ENCODE results near the gene SRSF3. TPM values are rescaled to one million over a fixed set of nuclear protein-coding genes. Genes with fewer than 3 reads are reported as not detected.
"Not testable (repeated sequence)": the region's sequence is repeated elsewhere in the genome, so short reads cannot be mapped to it uniquely, and the experiment has no call there.

SRSF3 gene
- total RNA-seq, 1 donor from 2014 or later = 122 TPM

GRCh38 chr6:36598739-36599318 lies 4.7 kb downstream of the SRSF3 start:
- intact Hi-C loops (cut with DNase I) = loop anchor here (10.0 kb wide), 1 partner anchor 154 kb away; the partner anchor contains the start of genes KCTD20 and PXT1
- ATAC-seq (ENCODE audit: poor library complexity) (no peak), DNase-seq (no peak)

DNA sequence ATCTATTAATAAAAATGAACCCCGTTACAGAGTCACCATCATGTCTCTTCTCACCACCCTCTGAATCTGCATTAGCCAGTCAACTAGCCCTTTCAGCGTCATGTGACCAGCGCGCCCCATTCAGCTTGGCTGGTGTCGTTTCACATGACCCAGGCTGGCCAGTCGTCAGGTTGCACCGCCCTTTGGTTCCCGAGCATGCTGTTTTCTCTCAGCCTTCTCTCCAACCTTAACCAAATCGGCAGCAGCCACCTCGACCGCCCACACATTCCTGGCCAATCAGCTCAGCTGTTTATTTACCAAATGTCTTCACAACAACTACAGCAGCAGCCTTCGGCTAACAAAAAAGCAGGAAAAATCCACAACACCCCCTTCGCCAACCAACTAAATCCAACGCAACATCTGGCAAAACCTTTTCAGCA lies 5.6 kb downstream of the SRSF3 start:
- DNase-seq (peak; percentile 67), ATAC-seq (ENCODE audit: poor library complexity) (peak; percentile 31)
- intact Hi-C loops (cut with DNase I) = loop anchor here (10.0 kb wide), 2 partner anchors 155 to 255 kb away; partner anchors contain the start of genes KCTD20 and PXT1

DNA sequence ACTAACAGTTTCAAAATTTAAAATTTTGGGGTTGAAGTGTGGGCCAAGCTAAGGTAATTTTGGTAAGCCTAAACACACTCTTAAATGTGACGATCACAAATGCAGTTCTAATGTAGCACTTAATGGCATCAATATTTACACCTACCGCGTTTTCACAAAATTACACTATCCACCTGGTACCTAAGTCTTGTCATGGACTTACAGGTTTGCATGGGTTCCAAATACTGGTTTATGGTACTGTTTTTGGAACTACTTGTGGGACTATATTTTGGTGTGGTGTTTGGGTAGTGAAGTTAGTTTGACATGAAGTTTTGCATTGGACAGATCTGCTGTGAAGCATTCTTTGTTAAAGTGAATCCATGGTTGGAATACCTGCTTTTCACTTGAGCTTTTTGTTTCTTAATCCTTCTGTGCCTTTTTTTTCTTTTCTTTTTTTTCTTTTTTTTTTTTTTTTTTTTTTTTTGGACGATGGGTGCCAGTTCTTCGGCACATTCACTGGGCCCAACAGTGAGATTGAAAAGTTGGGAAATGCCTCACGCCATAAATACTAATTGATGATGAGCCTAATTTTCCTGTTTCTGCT lies 6.5 kb downstream of the SRSF3 start:
- ATAC-seq (ENCODE audit: poor library complexity) = no peak
- intact Hi-C loops (cut with DNase I) = loop anchor here (10.0 kb wide), 1 partner anchor 254 kb away; no protein-coding TSS in a partner anchor
- DNase-seq = no peak

- ATAC-seq (ENCODE audit: poor library complexity); DNase-seq: not testable (repeated sequence)
- intact Hi-C loops (cut with DNase I) = loop anchor here (10.0 kb wide), 1 partner anchor 253 kb away; no protein-coding TSS in a partner anchor
Observed at GRCh38 chr6:36601818-36602217, 7.7 kb downstream of the SRSF3 start.

- intact Hi-C loops (cut with DNase I) = loop anchor here (10.0 kb wide), 1 partner anchor 251 kb away; no protein-coding TSS in a partner anchor
- ATAC-seq (ENCODE audit: poor library complexity) (no peak), DNase-seq (no peak)
Observed at GRCh38 chr6:36603222-36604089, 9.3 kb downstream of the SRSF3 start.

DNA sequence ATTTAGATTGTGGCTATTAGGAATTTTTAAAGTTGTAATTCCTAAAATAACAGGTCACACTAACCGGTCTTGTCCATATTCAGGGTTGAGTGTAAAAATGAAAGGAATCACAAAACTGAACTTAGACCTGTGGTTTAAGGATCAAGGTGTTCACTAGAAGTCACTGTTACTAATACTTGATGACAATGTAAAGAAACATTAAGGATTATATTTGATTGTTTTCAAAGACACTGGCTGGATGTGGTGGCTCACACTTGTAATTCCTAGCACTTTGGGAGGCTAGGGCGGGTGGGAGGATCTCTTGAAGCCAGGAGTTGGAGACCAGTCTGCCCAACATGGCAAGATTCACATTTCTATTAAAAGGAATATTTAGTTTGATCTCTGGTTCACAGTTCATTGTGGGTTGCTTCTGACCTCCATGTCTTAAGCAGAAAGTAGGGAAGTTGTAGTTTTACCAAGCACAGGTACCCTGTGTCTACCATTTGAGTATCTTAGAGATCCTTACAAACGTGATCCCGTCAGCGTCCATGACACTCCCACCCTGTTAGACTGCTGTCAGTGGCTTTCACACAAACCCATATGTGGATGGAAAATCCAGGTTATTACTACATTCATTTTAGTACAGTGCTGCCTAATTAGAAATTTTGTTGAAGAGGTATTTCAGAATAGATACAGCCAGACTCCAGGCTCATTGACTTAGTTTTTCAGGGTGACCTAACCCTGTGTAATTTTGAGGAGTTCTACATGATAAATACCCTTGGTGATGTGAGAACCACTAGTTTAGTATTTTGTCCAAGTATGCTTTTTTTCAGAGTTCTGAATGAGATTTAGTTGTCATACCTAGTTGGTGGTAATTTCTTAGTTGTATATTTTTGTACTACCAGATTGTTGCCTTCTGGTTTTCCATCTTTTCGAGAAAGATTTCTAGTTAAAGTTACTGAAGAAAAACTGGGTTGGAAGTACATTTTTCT lies 10.2 kb downstream of the SRSF3 start:
- intact Hi-C loops (cut with DNase I) = loop anchor here (10.0 kb wide), 1 partner anchor 250 kb away; no protein-coding TSS in a partner anchor
- no peak for DNase-seq
- ATAC-seq (ENCODE audit: poor library complexity) = no peak

- no peak for ATAC-seq (ENCODE audit: poor library complexity)
- DNase-seq = no peak
- intact Hi-C loops (cut with DNase I) = loop anchor here (10.0 kb wide), 1 partner anchor 250 kb away; no protein-coding TSS in a partner anchor
Observed at GRCh38 chr6:36605143-36605542, 11.0 kb downstream of the SRSF3 start.

DNA sequence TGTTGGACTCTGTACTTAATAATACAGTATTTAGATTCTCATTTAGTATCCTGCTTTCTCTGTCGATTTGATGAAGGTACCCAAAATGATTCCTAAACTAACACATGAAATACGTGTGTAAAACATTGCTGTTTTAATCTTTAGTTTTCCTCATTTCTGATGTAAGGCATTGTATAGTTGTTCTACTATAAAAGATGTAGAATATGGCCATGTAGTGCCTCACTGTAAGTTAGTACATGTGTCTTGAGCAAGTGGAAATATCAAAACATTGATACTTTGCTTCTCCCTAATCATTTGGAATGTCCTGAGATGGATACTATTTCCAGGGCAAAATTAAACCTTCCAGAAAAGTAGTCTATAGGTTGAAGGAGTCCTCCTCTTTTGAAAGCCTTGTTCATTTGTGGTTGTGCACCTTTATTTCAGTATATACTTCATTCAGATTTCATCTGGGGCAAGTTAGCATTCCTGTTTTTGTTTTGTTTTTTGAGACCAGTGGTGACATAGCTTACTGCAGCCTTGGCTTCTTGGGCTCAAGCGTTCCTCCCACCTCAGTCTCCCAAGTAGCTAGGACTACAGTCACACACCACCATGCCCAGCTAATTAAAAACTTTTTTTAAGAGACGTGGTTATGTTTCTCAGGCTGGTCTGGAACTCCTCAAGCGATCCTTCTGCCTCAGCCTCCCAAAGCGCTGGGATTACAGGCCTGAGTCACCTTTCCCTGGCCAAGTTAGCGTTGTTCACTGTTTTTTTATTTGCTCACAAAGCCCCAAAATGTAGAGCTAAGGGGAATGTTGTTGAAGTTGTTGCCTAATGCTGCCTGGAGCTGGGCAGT lies 11.6 kb downstream of the SRSF3 start:
- ATAC-seq (ENCODE audit: poor library complexity) (no peak), DNase-seq (no peak)
- intact Hi-C loops (cut with DNase I) = loop anchor here (10.0 kb wide), 1 partner anchor 249 kb away; no protein-coding TSS in a partner anchor

DNA sequence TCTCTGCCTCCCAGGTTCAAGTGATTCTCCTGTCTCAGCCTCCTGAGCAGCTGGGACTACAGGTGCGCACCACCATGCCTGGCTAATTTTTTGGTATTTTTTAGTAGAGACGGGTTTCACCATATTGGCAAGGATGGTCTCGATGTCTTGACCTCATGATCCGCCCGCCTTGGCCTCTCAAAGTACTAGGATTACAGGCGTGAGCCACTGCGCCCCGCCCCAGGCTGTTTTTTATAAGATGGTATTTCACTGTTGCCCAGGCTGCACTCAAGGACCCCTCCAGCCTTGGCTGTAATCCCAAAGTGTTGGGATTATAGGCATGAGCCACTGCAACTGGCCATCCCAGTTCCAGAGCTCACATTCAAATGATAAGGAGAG lies 13.1 kb downstream of the SRSF3 start:
- intact Hi-C loops (cut with DNase I) = loop anchor here (10.0 kb wide), 1 partner anchor 248 kb away; no protein-coding TSS in a partner anchor
- not testable (repeated sequence) for ATAC-seq (ENCODE audit: poor library complexity); DNase-seq

- ATAC-seq (ENCODE audit: poor library complexity) = no peak
- DNase-seq = no peak
- intact Hi-C loops (cut with DNase I) = loop anchor here (10.0 kb wide), 1 partner anchor 247 kb away; no protein-coding TSS in a partner anchor
Observed at GRCh38 chr6:36607683-36608386, 13.7 kb downstream of the SRSF3 start.

- ATAC-seq (ENCODE audit: poor library complexity) (peak; percentile 23), DNase-seq (no peak)
- intact Hi-C loops (cut with DNase I) = loop anchor here (10.0 kb wide), 1 partner anchor 246 kb away; no protein-coding TSS in a partner anchor
Observed at GRCh38 chr6:36608788-36609563, 14.8 kb downstream of the SRSF3 start.

DNA sequence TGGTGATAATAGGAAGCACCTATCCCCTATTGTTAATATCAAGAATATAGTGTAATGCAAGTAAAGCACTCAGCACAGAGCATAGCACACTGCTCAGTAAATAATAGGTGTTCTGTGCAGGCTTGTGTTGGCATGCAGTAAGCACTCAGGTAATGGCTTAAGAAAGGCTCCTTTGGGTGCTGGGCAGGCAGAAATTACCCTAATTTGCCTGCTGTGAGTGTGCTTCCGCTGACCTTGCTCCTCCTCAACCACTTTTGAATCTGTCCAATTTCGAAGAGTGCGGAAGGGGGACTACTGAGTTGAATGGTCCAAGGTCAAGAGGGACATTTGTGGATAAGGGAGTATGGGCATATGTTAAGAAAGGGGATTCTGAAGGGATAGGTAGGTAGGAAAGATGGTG lies 15.4 kb downstream of the SRSF3 start:
- ATAC-seq (ENCODE audit: poor library complexity) (no peak), DNase-seq (no peak)
- intact Hi-C loops (cut with DNase I) = loop anchor here (10.0 kb wide), 1 partner anchor 245 kb away; no protein-coding TSS in a partner anchor

DNA sequence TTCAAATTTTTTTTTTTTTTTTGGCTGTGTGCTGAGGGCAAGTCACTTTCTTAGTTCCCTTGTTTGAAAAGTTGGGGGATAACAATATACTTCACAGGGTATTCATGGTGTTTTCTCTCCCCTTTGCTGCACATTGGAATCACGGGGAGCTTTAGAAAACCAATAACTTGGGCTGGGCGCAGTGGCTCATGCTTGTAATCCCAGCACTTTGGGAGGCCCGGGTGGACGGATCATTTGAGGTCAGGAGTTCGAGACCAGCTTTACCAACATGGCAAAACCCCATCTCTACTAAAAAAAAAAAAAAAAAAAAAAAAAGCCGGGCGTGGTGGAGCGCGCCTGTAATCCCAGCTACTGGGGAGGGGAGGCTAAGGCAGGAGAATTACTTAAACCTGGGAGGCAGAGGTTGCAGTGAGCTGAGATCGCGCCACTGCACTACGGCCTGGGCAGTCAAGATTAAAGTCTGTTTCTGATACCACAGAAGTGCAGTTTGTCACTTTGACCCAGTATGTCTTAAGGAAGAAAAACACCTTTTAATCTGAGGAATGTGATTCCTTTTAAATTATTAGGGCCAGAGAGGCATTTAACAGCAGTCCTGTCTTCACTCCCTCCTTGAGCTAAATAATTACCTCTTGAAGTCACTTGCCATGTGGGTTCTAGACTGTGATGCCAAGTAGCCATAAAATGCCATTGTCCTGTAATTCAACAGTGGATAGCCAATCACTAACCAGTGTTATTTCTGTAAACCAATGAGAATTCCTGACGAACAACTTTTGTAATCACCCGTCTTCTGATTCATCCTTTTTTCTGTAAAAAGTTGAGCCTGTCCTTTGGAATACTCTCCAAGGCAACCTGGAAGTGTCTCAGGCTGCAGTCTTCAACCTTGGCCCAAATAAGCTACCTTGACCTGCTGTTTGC lies 16.1 kb downstream of the SRSF3 start:
- intact Hi-C loops (cut with DNase I) = loop anchor here (10.0 kb wide), 1 partner anchor 145 kb away; no protein-coding TSS in a partner anchor
- no peak for DNase-seq
- no peak for ATAC-seq (ENCODE audit: poor library complexity)

DNA sequence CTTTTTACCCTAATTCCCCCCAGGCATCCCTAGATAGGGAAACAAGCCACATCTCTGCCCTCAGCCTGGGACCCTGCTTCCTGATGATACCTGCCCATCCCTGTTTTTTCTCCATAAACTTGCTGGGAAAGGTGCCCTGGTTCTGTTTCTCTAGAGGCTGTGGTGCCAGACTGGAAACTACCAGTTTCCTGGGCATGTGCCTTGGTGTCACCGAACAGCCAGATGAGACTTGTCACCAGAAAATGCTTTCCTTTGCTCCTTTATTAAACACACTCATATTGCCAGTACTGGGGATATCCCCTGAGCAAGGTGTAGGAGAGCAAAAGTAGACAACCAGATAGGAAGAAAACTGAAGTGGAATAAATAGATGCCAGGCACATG lies 16.8 kb downstream of the SRSF3 start:
- DNase-seq (no peak), ATAC-seq (ENCODE audit: poor library complexity) (no peak)
- intact Hi-C loops (cut with DNase I) = loop anchor here (10.0 kb wide), 1 partner anchor 144 kb away; no protein-coding TSS in a partner anchor

All from Right ventricle myocardium superior (tissue), 1 donor.